WTC11 (cell line): Measurements from ENCODE around the gene THSD7B. TPM values are rescaled to one million over a fixed set of nuclear protein-coding genes. Genes with fewer than 3 reads are reported as not detected.

Experiments used
- ATAC-seq: fragments of 200-7000 bp; cut with Tn5 transposase; 2 replicates; pipeline ENCODE4 v1.10.0; 2021; ENCODE audit warnings: mild to moderate bottlenecking, moderate library complexity
- CTCF ChIA-PET: fragments of 300-600 bp; sonication (Branson Sonifier 250); formaldehyde crosslinking; loops from one replicate; lab custom pipeline; 2021; ENCODE audit warnings: antibody characterized with exemption; lab: Charles Lee
- POLR2A ChIA-PET: fragments of 350-600 bp; sonication (Branson Sonifier 250); formaldehyde crosslinking; loops from one replicate; lab custom pipeline; 2021; ENCODE audit warnings: antibody characterized with exemption; lab: Charles Lee
- DNase-seq: peaks from one replicate; pipeline ENCODE4 v3.0.0; 2021; ENCODE audit warnings: low spot score
- H3K27ac Mint-ChIP-seq: 2 replicates; pipeline ENCODE4 v1.8.0; 2021; ENCODE audit warnings: mixed read lengths
- H3K27me3 Mint-ChIP-seq: 2 replicates; pipeline ENCODE4 v1.8.0; 2021; ENCODE audit warnings: low read depth, mild to moderate bottlenecking, moderate library complexity, mixed read lengths
- H3K36me3 Mint-ChIP-seq: 2 replicates; pipeline ENCODE4 v1.8.0; 2021; ENCODE audit warnings: mixed read lengths
- H3K4me1 Mint-ChIP-seq: 2 replicates; pipeline ENCODE4 v1.8.0; 2022; ENCODE audit warnings: mixed read lengths
- H3K4me3 Mint-ChIP-seq: 2 replicates; pipeline ENCODE4 v1.8.0; 2021; ENCODE audit warnings: mild to moderate bottlenecking, moderate library complexity, mixed read lengths
- H3K9me3 Mint-ChIP-seq: 2 replicates; pipeline ENCODE4 v1.8.0; 2021; ENCODE audit warnings: mixed read lengths
- AFF4 ChIP-seq: sonication (generic); formaldehyde crosslinking; IDR thresholded peaks from 2 replicates; pipeline ENCODE4 v1.8.1; 2023; ENCODE audit warnings: mild to moderate bottlenecking, missing genetic modification reagents, borderline replicate concordance
- ARID4B ChIP-seq: sonication (generic); formaldehyde crosslinking; IDR thresholded peaks from 2 replicates; pipeline ENCODE4 v1.8.0; 2023; ENCODE audit warnings: missing genetic modification reagents, mild to moderate bottlenecking, borderline replicate concordance
- CREM ChIP-seq: sonication (generic); formaldehyde crosslinking; IDR thresholded peaks from 2 replicates; pipeline ENCODE4 v1.8.1; 2022; ENCODE audit warnings: mild to moderate bottlenecking, missing genetic modification reagents, moderate library complexity
- ELF4 ChIP-seq: sonication (generic); formaldehyde crosslinking; IDR thresholded peaks from 2 replicates; pipeline ENCODE4 v1.8.1; 2022; ENCODE audit warnings: low read depth, mild to moderate bottlenecking, moderate library complexity, missing genetic modification reagents
- ETV6 ChIP-seq: sonication (generic); formaldehyde crosslinking; IDR thresholded peaks from 2 replicates; pipeline ENCODE4 v1.8.1; 2022; ENCODE audit warnings: mild to moderate bottlenecking, missing genetic modification reagents
- GRHL2 ChIP-seq: fragments of 250-450 bp; sonication (Bioruptor Pico); IDR thresholded peaks from 2 replicates; pipeline ENCODE4 v1.8.0; 2022; ENCODE audit warnings: mild to moderate bottlenecking, moderate library complexity; ENCODE audit not compliant: insufficient replicate concordance, severe bottlenecking
- IRF1 ChIP-seq: sonication (generic); formaldehyde crosslinking; IDR thresholded peaks from 2 replicates; pipeline ENCODE4 v1.8.0; 2023; ENCODE audit warnings: missing genetic modification reagents
- JAZF1 ChIP-seq: fragments of 250-450 bp; sonication (Bioruptor Pico); IDR thresholded peaks from 2 replicates; pipeline ENCODE4 v1.9.0; 2021; ENCODE audit warnings: moderate library complexity, mild to moderate bottlenecking, inconsistent platforms
- JUN ChIP-seq: sonication (generic); formaldehyde crosslinking; IDR thresholded peaks from 2 replicates; pipeline ENCODE4 v1.8.0; 2023; ENCODE audit warnings: mild to moderate bottlenecking, missing genetic modification reagents
- MXD4 ChIP-seq: fragments of 250-450 bp; sonication (Bioruptor Pico); IDR thresholded peaks from 2 replicates; pipeline ENCODE4 v1.8.0; 2021; ENCODE audit warnings: mild to moderate bottlenecking, moderate library complexity, borderline replicate concordance
- NR1H2 ChIP-seq: sonication (generic); formaldehyde crosslinking; IDR thresholded peaks from 2 replicates; pipeline ENCODE4 v1.9.0; 2021; ENCODE audit warnings: mild to moderate bottlenecking, moderate library complexity, missing genetic modification reagents
- NR3C1 ChIP-seq: sonication (generic); formaldehyde crosslinking; conservative IDR thresholded peaks from 2 replicates; pipeline ENCODE4 v1.8.1; 2023; ENCODE audit warnings: low read depth, mild to moderate bottlenecking, missing genetic modification reagents
- SMAD3 ChIP-seq: sonication (generic); formaldehyde crosslinking; IDR thresholded peaks from 2 replicates; pipeline ENCODE4 v1.8.0; 2022; ENCODE audit warnings: missing genetic modification reagents, mild to moderate bottlenecking, borderline replicate concordance
- SP1 ChIP-seq: sonication (generic); formaldehyde crosslinking; conservative IDR thresholded peaks from 2 replicates; pipeline ENCODE4 v1.8.1; 2022; ENCODE audit warnings: missing genetic modification reagents
- TEAD4 ChIP-seq: sonication (generic); formaldehyde crosslinking; IDR thresholded peaks from 2 replicates; pipeline ENCODE4 v1.8.0; 2022; ENCODE audit warnings: mild to moderate bottlenecking, missing genetic modification reagents
- TP53 ChIP-seq: sonication (generic); formaldehyde crosslinking; IDR thresholded peaks from 2 replicates; pipeline ENCODE4 v1.8.1; 2023; ENCODE audit warnings: mild to moderate bottlenecking, missing genetic modification reagents
- ZBTB21 ChIP-seq: sonication (generic); formaldehyde crosslinking; IDR thresholded peaks from 2 replicates; pipeline ENCODE4 v1.8.1; 2023; ENCODE audit warnings: mild to moderate bottlenecking, missing genetic modification reagents, borderline replicate concordance
- ZNF263 ChIP-seq: sonication (generic); formaldehyde crosslinking; IDR thresholded peaks from 2 replicates; pipeline ENCODE4 v1.8.1; 2022; ENCODE audit warnings: low read depth, mild to moderate bottlenecking, moderate library complexity, missing genetic modification reagents
- ZNF512 ChIP-seq: sonication (generic); formaldehyde crosslinking; IDR thresholded peaks from 2 replicates; pipeline ENCODE4 v1.8.1; 2022; ENCODE audit warnings: missing genetic modification reagents, borderline replicate concordance
- total RNA-seq: library from RNA; stranded (reverse); gene quantifications from 3 replicates; pipeline ENCODE4 v1.2.3, GENCODE V29; 2021

THSD7B gene
- total RNA-seq, 1 experiment from 2014 or later = 2.9 TPM

- TF ChIP-seq ZNF512 (CRISPR knock-in tag) (no peak), GRHL2 (CRISPR knock-in tag) (no peak), TEAD4 (no peak), NR3C1 (CRISPR knock-in tag) (no peak), SP1 (CRISPR knock-in tag) (no peak), ETV6 (no peak), ARID4B (no peak), JUN (CRISPR knock-in tag) (no peak), NR1H2 (CRISPR knock-in tag) (no peak), ZNF263 (CRISPR knock-in tag) (no peak)
These were observed 225.0 kb downstream of the THSD7B start (continued) for GRCh38 chr2:136990316-136990715.

GRCh38 chr2:136994793-136995192 lies 229.4 kb downstream of the THSD7B start:
- DNase-seq (no peak), ATAC-seq (no peak)
- TF ChIP-seq TP53 (CRISPR knock-in tag) (no peak), CREM (CRISPR knock-in tag) (no peak), GRHL2 (CRISPR knock-in tag) (no peak), ETV6 (no peak)
- Mint-ChIP-seq H3K4me3 (no peak overlapping the region), H3K9me3 (peaks cover 10% of the 10 kb centered on the region), H3K4me1 (no peaks in the 10 kb centered on the region), H3K27me3 (no peaks in the 10 kb centered on the region), H3K36me3 (no peaks in the 10 kb centered on the region), H3K27ac (no peak overlapping the region)
- POLR2A ChIA-PET = no interaction called here
- CTCF ChIA-PET = no interaction called here

- H3K27me3 Mint-ChIP-seq = no peaks in the 10 kb centered on the region
- TF ChIP-seq TEAD4 = no peak
- ChIA-PET CTCF (no interaction called here), POLR2A (no interaction called here)
- no peaks in the 10 kb centered on the region for H3K36me3 Mint-ChIP-seq
- H3K27ac Mint-ChIP-seq = no peak overlapping the region
- no peak for DNase-seq
- peaks cover 6% of the 10 kb centered on the region for H3K9me3 Mint-ChIP-seq
- no peak overlapping the region for H3K4me3 Mint-ChIP-seq
- no peak for ATAC-seq
- H3K4me1 Mint-ChIP-seq = no peaks in the 10 kb centered on the region
These were observed 232.2 kb downstream of the THSD7B start for GRCh38 chr2:136997557-136997956.

- no peaks in the 10 kb centered on the region for H3K9me3 Mint-ChIP-seq
- no peaks in the 10 kb centered on the region for H3K27me3 Mint-ChIP-seq
- DNase-seq (no peak), ATAC-seq (no peak)
- CTCF ChIA-PET = interaction anchor here (1.0 kb wide), 1 partner anchor 20 kb away, joined by 3 read pairs; no protein-coding TSS in a partner anchor
- no peak overlapping the region for H3K27ac Mint-ChIP-seq
- no peaks in the 10 kb centered on the region for H3K4me1 Mint-ChIP-seq
- H3K36me3 Mint-ChIP-seq = no peaks in the 10 kb centered on the region
- no peak overlapping the region for H3K4me3 Mint-ChIP-seq
- POLR2A ChIA-PET = no interaction called here
- no peak for TF ChIP-seq GRHL2 (CRISPR knock-in tag)
- no peak for TF ChIP-seq IRF1 (CRISPR knock-in tag)
- no peak for TF ChIP-seq ZBTB21
- no peak for TF ChIP-seq MXD4 (CRISPR knock-in tag)
- TF ChIP-seq SMAD3 (CRISPR knock-in tag) = no peak
- TF ChIP-seq ELF4 = no peak
- no peak for TF ChIP-seq NR3C1 (CRISPR knock-in tag)
- TF ChIP-seq AFF4 (CRISPR knock-in tag) = no peak
- TF ChIP-seq JAZF1 (CRISPR knock-in tag) = no peak
These were observed 235.5 kb downstream of the THSD7B start for GRCh38 chr2:137000811-137001210.
